ENCODE results near the gene IKZF1.

- no peak for TF ChIP-seq DDX20 (tag; IDR thresholded peaks at IDR 0.05; ENCODE audit: low read depth)
- no peak for TF ChIP-seq ZBTB1 (CRISPR knock-in tag; IDR thresholded peaks at IDR 0.05; ENCODE audit: borderline replicate concordance, low read depth)
- TF ChIP-seq NFYB (IDR thresholded peaks at IDR 0.05; ENCODE audit: extremely low read depth, insufficient read length): no peak
- TF ChIP-seq RAD21 (CRISPR knock-in tag; conservative IDR thresholded peaks at IDR 0.05 in 1 of 2, IDR thresholded peaks at IDR 0.05 in 1 of 2): no peak
- TF ChIP-seq CTCF (IDR thresholded peaks at IDR 0.05 in 2 of 3, conservative IDR thresholded peaks at IDR 0.05 in 1 of 3; ENCODE audit: insufficient read depth in 2 of 3, low read depth in 1 of 3, low read length in 3 of 3): no peak
- TF ChIP-seq POLR2A (conservative IDR thresholded peaks at IDR 0.05): no peak
- TF ChIP-seq HNRNPUL1 (IDR thresholded peaks at IDR 0.05; ENCODE audit: low read length): no peak
- TF ChIP-seq USF2 (CRISPR knock-in tag; IDR thresholded peaks at IDR 0.05): no peak
- no peak for TF ChIP-seq NR2C1 (IDR thresholded peaks at IDR 0.05)
- no peak for TF ChIP-seq NR2C1 (tag; IDR thresholded peaks at IDR 0.05)
- TF ChIP-seq PATZ1 (CRISPR knock-in tag; IDR thresholded peaks at IDR 0.05; ENCODE audit: borderline replicate concordance): no peak
- no peak for TF ChIP-seq POLR3A (IDR thresholded peaks at IDR 0.05; ENCODE audit: borderline replicate concordance, extremely low read depth, insufficient read depth, insufficient read length)
- no peak for TF ChIP-seq EP300 (IDR thresholded peaks at IDR 0.05; ENCODE audit: low read length)
Observed at GRCh38 chr7:50426280-50427045, 121.9 kb downstream of the IKZF1 start.
